ENCODE results near the gene PRAMEF10. TPM values are rescaled to one million over a fixed set of nuclear protein-coding genes. Genes with fewer than 3 reads are reported as not detected.
"Not testable (repeated sequence)": the region's sequence is repeated elsewhere in the genome, so short reads cannot be mapped to it uniquely, and the experiment has no call there.

The PRAMEF10 gene, protein sequence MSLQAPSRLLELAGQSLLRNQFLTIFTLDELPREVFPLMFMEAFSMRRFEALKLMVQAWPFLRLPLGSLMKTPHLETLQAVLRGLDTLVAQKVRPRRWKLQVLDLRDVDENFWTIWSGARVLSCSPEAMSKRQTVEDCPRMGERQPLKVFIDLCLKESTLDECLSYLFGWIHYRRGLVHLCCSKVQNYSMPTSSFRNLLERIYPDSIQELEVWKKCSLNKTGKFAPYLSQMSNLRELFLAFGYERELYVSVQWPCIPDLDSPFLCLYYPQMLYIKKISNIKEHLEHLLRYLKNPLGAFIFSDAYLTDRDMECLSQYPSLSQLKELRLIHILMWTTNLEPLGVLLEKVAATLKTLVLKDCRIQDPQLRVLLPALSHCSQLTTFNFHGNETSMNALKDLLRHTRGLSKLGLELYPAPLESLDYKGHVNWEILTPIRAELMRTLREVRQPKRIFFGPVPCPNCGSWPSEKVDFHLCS
- not detected in 2 replicates for total RNA-seq (2012; rRNA removed)

DNA sequence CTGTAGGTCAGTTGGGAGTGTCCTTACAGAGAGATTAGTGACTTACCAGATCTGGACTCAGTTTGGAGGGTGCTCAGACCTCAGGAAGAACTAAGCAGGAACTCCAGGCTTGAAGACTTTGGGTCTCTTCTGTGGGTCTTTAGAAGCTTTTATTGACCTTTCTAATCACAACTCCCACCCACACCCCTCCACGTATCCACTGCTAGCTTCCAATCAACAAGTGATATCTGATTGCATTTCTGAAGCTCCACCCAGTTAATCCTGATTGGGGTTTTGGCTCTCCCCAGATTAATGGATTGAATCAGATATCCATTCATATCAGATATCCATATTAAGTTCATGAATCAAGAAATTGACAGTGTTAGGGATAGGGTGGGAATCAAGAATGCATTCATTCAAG, at the start of gene PRAMEF10:
PRAMEF10 (minus strand) TSS at position 101 of the 400 bp plus-strand sequence. CDS start 2,423 bp downstream, outside the sequence.
- not testable (repeated sequence) for H3K4me2 ChIP-seq (ENCODE audit: low read length); H3K4me1 ChIP-seq (ENCODE audit: control insufficient read depth, insufficient read depth, low read length)

DNA sequence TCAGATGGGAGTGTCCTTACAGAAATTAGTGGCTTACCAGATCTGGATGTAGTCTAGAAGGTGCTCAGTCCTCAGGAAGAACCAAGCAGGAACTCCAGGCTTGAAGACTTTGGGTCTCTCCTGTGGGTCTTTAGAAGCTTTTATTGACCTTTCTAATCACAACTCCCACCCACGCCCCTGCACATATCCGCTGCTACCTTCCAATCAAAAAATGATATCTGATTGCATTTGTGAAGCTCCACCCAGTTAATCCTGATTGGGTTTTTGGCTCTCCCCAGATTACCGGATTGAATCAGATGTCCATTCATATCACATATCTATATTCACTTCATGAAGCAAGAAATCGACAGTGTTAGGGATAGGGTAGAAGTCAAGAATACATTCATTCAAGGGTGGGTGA, 49.4 kb upstream of the PRAMEF10 start, which contains the start of gene PRAMEF6:
PRAMEF6 (minus strand) TSS at position 101 of the 400 bp plus-strand sequence. CDS start 5,062 bp downstream, outside the sequence.
- H3K4me3 ChIP-seq (ENCODE audit: low read length); H3K4me1 ChIP-seq (ENCODE audit: control insufficient read depth, insufficient read depth, low read length); H3K9ac ChIP-seq (ENCODE audit: low read depth, low read length); H3K4me2 ChIP-seq (ENCODE audit: low read length); H3K36me3 ChIP-seq (ENCODE audit: insufficient read depth, low read length); H3K27me3 ChIP-seq (ENCODE audit: control insufficient read depth, insufficient read depth, low read length); H3K9me3 ChIP-seq (replicated peaks; ENCODE audit: low read length): not testable (repeated sequence)

More for the DNA sequence above, at the start of gene PRAMEF10:
- H3K36me3 ChIP-seq (ENCODE audit: insufficient read depth, low read length); H3K9ac ChIP-seq (ENCODE audit: low read depth, low read length); H3K4me3 ChIP-seq (ENCODE audit: low read length); H3K27me3 ChIP-seq (ENCODE audit: control insufficient read depth, insufficient read depth, low read length); H3K9me3 ChIP-seq (replicated peaks; ENCODE audit: low read length): not testable (repeated sequence)

DNA sequence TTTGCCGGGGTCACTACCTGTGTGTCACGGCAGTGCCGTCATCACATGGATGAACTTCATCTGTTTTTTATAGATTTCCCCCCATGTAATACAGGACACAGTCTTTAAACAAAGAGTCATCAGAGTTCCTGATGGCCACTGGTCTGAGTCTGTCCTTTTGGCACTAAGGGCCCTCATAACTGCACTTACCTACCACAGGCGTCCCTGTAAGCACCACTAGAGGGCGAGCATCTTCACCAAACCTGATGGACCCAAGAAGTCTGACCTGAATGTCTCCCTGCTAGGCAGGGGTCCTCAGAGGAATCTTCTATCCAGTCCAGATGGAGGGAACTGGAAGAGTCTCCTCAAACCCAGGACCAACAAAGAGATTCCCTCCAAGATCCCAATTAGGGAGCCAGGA, 26.3 kb upstream of the PRAMEF10 start:
- not testable (repeated sequence) for H3K27me3 ChIP-seq (ENCODE audit: control insufficient read depth, insufficient read depth, low read length)

DNA sequence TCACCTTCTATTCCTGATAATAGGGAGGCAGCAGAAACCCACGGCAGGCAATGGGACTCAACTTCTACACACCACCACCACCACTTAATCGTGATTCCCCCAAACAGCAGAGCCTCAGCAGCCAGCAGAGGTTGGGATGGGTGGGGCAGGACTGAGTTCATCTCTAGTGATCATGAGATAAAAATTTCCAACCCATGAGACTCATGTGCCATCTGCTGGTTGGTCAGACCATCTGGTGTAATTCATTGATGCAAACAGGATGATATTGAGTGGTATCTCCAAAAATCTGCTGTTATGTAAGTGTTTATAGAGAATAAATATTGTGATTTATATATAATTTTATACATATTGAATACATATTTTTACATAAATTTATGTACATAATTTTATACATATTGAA, 23.7 kb upstream of the PRAMEF10 start:
- H3K9ac ChIP-seq (ENCODE audit: low read depth, low read length); H3K4me1 ChIP-seq (ENCODE audit: control insufficient read depth, insufficient read depth, low read length); H3K4me3 ChIP-seq (ENCODE audit: low read length): not testable (repeated sequence)

More for the DNA sequence above, 26.3 kb upstream of the PRAMEF10 start:
- not testable (repeated sequence) for H3K4me1 ChIP-seq (ENCODE audit: control insufficient read depth, insufficient read depth, low read length); H3K4me3 ChIP-seq (ENCODE audit: low read length); H3K36me3 ChIP-seq (ENCODE audit: insufficient read depth, low read length); H3K4me2 ChIP-seq (ENCODE audit: low read length); H3K9ac ChIP-seq (ENCODE audit: low read depth, low read length); H3K9me3 ChIP-seq (replicated peaks; ENCODE audit: low read length)

DNA sequence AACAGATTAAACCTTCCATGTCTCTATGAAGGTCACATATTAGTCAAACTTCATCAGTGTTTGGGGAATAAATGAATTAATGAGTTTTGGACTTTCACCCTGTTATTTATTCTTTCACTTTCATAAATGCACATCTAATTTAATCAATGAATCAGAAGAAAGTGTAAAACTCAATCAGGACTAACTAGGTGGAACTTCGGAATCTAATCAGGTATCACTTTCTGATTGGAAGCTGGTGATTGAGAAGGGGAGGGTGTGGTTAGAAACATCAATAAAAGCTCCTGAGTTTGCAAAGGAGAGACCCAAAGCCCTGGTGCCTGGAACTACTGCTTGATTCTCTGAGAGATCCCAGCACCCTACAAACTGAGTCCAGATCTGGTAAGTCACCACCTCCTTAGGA, 18.2 kb upstream of the PRAMEF10 start, which contains the start of gene PRAMEF7:
PRAMEF7 (plus strand) TSS at position 301 of the 400 bp plus-strand sequence. CDS start 1,083 bp downstream, outside the sequence.
- H3K4me2 ChIP-seq (ENCODE audit: low read length); H3K4me3 ChIP-seq (ENCODE audit: low read length); H3K9me3 ChIP-seq (replicated peaks; ENCODE audit: low read length); H3K9ac ChIP-seq (ENCODE audit: low read depth, low read length); H3K4me1 ChIP-seq (ENCODE audit: control insufficient read depth, insufficient read depth, low read length); H3K27me3 ChIP-seq (ENCODE audit: control insufficient read depth, insufficient read depth, low read length); H3K36me3 ChIP-seq (ENCODE audit: insufficient read depth, low read length): not testable (repeated sequence)

More for the DNA sequence above, 23.7 kb upstream of the PRAMEF10 start:
- H3K9me3 ChIP-seq (replicated peaks; ENCODE audit: low read length); H3K4me2 ChIP-seq (ENCODE audit: low read length); H3K27me3 ChIP-seq (ENCODE audit: control insufficient read depth, insufficient read depth, low read length); H3K36me3 ChIP-seq (ENCODE audit: insufficient read depth, low read length): not testable (repeated sequence)

DNA sequence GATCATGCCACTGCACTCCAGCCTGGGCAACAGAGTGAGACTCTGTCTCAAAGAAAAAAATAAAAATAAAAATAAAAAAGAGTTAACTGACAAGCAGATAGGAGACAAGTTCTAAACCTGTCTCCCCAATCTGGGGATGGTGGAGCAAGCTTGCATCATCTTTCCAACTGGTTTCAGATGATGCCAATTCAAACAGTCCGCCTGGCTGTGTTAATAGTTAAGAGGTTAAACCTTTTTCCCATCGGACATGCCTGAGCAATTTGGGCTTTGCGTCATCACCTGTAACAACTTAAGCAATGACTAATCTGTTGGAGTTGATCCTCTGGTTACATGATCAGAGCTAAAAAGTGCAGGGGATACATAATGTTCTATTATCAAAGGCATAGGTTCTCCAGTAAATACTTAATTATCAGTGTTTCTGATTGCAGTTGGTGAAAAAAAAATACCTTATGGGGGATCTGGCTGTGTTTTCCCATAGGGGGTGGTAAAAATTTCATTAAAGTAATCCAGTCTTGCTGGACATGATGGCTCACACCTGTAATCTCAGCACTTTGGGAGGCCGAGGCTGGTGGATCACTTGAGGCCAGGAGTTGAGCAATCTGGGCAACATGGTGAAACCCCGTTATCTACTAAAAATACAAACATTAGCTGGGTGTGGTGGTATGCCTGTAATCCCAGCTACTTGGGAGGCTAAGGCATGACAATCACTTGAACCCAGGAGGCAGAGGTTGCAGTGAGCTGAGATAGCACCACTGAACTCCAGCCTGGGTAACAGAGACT, 5.9 kb upstream of the PRAMEF10 start:
- not testable (repeated sequence) for H3K9me3 ChIP-seq (replicated peaks; ENCODE audit: low read length); H3K4me2 ChIP-seq (ENCODE audit: low read length); H3K4me3 ChIP-seq (ENCODE audit: low read length); H3K9ac ChIP-seq (ENCODE audit: low read depth, low read length); H3K27me3 ChIP-seq (ENCODE audit: control insufficient read depth, insufficient read depth, low read length); H3K36me3 ChIP-seq (ENCODE audit: insufficient read depth, low read length); H3K4me1 ChIP-seq (ENCODE audit: control insufficient read depth, insufficient read depth, low read length)

DNA sequence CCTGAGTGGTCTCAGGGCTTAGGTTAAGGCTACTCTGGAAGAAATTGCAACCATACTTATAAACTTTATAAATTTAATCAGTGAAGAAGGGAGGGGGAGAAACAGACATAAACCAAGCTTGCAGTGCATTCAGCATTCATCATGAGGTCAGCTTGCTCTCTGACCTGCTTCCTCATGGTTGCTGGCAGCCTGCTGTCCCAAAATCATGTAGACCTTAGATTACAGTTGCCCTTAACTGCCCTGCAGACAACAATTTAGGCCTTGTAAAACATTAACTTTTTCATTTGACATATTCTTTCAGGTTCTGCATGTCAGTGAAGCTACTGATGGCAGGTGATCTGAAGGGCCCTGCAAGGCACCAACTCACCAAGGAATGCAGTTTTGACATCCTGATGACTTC, 1.1 kb upstream of the PRAMEF10 start:
- not testable (repeated sequence) for H3K36me3 ChIP-seq (ENCODE audit: insufficient read depth, low read length); H3K27me3 ChIP-seq (ENCODE audit: control insufficient read depth, insufficient read depth, low read length); H3K4me2 ChIP-seq (ENCODE audit: low read length); H3K9me3 ChIP-seq (replicated peaks; ENCODE audit: low read length); H3K9ac ChIP-seq (ENCODE audit: low read depth, low read length); H3K4me1 ChIP-seq (ENCODE audit: control insufficient read depth, insufficient read depth, low read length); H3K4me3 ChIP-seq (ENCODE audit: low read length)

DNA sequence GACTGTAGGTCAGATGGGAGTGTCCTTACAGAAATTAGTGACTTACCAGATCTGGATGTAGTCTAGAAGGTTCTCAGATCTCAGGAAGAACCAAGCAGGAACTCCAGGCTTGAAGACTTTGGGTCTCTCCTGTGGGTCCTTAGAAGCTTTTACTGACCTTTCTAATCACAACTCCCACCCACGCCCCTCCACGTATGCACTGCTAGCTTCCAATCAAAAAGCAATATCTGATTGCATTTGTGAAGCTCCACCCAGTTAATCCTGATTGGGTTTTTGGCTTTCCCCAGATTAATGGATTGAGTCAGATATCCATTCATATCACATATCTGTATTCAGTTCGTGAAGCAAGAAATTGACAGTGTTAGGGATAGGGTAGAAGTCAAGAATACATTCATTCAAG, 12.0 kb downstream of the PRAMEF10 start, which contains the start of gene PRAMEF4:
PRAMEF4 (minus strand) TSS at position 101 of the 400 bp plus-strand sequence. CDS start 2,807 bp downstream, outside the sequence.
- H3K9me3 ChIP-seq (replicated peaks; ENCODE audit: low read length); H3K9ac ChIP-seq (ENCODE audit: low read depth, low read length); H3K36me3 ChIP-seq (ENCODE audit: insufficient read depth, low read length); H3K4me3 ChIP-seq (ENCODE audit: low read length); H3K4me2 ChIP-seq (ENCODE audit: low read length); H3K4me1 ChIP-seq (ENCODE audit: control insufficient read depth, insufficient read depth, low read length); H3K27me3 ChIP-seq (ENCODE audit: control insufficient read depth, insufficient read depth, low read length): not testable (repeated sequence)

DNA sequence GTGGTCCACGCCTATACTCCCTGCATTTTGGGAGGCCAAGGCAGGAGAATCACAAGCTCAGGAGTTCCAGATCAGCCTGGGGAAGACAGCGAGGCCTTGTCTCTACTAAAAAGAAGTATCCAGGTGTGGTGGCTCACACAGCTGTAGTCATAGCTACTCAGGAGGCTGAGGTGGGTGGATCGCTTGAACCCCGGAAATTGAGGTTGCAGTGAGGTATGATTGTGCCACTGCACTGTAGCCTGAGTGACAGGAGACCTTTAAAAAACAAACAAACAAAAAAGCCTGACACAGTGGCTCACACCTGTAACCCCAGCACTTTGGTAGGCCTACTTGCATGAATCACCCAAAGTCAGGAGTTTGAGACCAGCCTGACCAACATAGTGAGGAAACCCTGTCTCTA, 19.6 kb downstream of the PRAMEF10 start:
- H3K9ac ChIP-seq (ENCODE audit: low read depth, low read length); H3K4me2 ChIP-seq (ENCODE audit: low read length); H3K27me3 ChIP-seq (ENCODE audit: control insufficient read depth, insufficient read depth, low read length); H3K4me3 ChIP-seq (ENCODE audit: low read length); H3K36me3 ChIP-seq (ENCODE audit: insufficient read depth, low read length); H3K4me1 ChIP-seq (ENCODE audit: control insufficient read depth, insufficient read depth, low read length); H3K9me3 ChIP-seq (replicated peaks; ENCODE audit: low read length): not testable (repeated sequence)

DNA sequence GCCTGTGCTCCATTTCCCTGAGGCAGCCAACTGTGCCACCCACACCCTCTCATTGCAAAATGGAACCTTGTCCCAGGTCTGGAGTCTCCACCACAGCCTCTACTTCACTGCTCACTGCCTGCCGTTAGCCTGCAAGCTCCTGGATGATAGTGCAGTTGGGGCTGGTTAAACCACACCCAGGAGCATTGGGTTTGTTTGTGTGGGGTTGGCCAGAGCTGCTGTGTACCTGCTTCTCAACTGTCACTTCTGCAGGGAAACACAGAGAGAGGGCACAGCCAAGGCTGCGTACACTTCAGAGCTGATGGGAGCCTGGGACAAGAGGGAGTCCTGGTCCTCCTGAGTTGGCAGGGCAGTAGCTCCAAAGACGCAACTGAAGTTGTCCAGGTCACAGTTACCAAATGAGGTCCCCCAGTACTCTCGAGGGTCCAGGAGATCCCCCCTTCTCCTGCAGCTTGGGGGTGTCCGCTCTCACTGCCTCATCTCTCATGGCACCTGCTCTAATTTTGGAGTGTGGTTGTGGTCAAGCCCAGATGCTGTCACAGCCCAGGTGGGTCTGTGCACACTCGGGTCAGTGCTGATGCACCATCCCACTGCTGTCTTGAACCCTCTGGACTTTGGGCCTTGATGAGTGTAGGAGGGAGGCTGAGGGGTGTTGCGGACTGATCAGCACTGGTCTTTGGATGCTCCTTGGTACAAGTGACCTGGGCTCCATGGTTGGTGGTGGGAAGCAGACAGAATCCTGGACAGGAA, 34.8 kb downstream of the PRAMEF10 start:
- H3K4me2 ChIP-seq (ENCODE audit: low read length); H3K27me3 ChIP-seq (ENCODE audit: control insufficient read depth, insufficient read depth, low read length); H3K9me3 ChIP-seq (replicated peaks; ENCODE audit: low read length); H3K4me1 ChIP-seq (ENCODE audit: control insufficient read depth, insufficient read depth, low read length); H3K4me3 ChIP-seq (ENCODE audit: low read length); H3K9ac ChIP-seq (ENCODE audit: low read depth, low read length); H3K36me3 ChIP-seq (ENCODE audit: insufficient read depth, low read length): not testable (repeated sequence)

DNA sequence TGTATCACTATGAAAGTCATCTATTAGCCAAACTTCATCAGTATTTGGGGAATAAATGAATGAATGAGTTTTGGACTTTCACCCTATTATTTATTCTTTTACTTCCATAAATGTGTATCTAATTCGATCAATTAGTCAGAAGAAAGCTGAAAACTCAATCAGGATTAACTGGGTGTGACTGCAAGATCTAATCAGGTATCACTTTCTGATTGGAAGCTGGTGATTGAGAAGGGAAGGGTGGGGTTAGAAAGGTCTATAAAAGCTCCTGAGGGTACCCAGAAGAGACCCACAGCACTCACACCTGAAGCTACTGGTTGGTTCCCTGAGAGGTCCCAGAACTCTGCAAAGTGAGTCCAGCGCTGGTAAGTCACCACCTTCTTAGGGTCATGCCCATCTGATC, 41.3 kb downstream of the PRAMEF10 start, which contains the start of gene PRAMEF2:
PRAMEF2 (plus strand) TSS at position 301 of the 400 bp plus-strand sequence. CDS start 1,924 bp downstream, outside the sequence.
- not testable (repeated sequence) for H3K27me3 ChIP-seq (ENCODE audit: control insufficient read depth, insufficient read depth, low read length); H3K9ac ChIP-seq (ENCODE audit: low read depth, low read length); H3K9me3 ChIP-seq (replicated peaks; ENCODE audit: low read length); H3K4me1 ChIP-seq (ENCODE audit: control insufficient read depth, insufficient read depth, low read length); H3K4me3 ChIP-seq (ENCODE audit: low read length); H3K4me2 ChIP-seq (ENCODE audit: low read length); H3K36me3 ChIP-seq (ENCODE audit: insufficient read depth, low read length)

Measured in skeletal muscle satellite cell (primary cell).